ENCODE measurements around the gene SSH3. TPM values are rescaled to one million over a fixed set of nuclear protein-coding genes. Genes with fewer than 3 reads are reported as not detected.
A peak's percentile ranks its signal among the peaks of the same experiment; 100 is the strongest.
"Not testable (repeated sequence)": the region's sequence is repeated elsewhere in the genome, so short reads cannot be mapped to it uniquely, and the experiment has no call there.

The SSH3 gene
- polyA plus RNA-seq, 1 donor from 2014 or later = 0.89 TPM

DNA sequence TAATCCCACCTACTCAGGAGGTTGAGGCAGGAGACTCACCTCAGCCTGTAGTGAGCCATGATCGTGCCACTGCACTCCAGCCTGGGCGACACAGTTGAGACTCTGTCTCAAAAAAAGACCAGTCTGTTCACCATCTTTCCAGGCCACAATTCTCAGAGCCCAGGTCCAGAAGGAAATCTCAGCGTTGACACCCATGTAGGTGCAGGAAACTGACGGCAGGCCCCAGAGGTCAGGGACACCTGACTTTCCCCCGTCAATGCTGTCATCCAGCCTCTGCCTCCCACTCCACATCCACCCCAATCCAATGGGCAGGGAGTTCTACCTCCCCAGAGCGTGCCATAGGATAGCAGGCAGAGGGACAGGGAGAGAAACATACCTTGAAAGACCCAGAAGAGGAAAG, 42.9 kb upstream of the SSH3 start:
- H3K27me3 ChIP-seq (ENCODE audit: insufficient read depth, low read depth, low read length) = no peaks in the 10 kb centered on the region
- H3K9me3 ChIP-seq (ENCODE audit: low read length) = no peaks in the 10 kb centered on the region
- no peaks in the 10 kb centered on the region for H3F3A ChIP-seq (ENCODE audit: insufficient read depth, low read length, poor library complexity, severe bottlenecking)
- TF ChIP-seq RAD21 (conservative IDR thresholded peaks at IDR 0.05) (no peak), TAF1 (IDR thresholded peaks at IDR 0.05; ENCODE audit: low read depth) (no peak), CTCF (IDR thresholded peaks at IDR 0.05; ENCODE audit: poor library complexity, severe bottlenecking) (no peak), SMC3 (conservative IDR thresholded peaks at IDR 0.05; ENCODE audit: poor library complexity) (no peak), EP300 (conservative IDR thresholded peaks at IDR 0.05; ENCODE audit: poor library complexity, severe bottlenecking) (no peak), EZH2 (IDR thresholded peaks at IDR 0.05; ENCODE audit: borderline replicate concordance, insufficient read depth, low read length, poor library complexity, severe bottlenecking) (no peak), MXI1 (conservative IDR thresholded peaks at IDR 0.05; ENCODE audit: poor library complexity, severe bottlenecking) (no peak), POLR2AphosphoS5 (IDR thresholded peaks at IDR 0.05) (no peak)
- TF ChIP-seq, protein P1, sequence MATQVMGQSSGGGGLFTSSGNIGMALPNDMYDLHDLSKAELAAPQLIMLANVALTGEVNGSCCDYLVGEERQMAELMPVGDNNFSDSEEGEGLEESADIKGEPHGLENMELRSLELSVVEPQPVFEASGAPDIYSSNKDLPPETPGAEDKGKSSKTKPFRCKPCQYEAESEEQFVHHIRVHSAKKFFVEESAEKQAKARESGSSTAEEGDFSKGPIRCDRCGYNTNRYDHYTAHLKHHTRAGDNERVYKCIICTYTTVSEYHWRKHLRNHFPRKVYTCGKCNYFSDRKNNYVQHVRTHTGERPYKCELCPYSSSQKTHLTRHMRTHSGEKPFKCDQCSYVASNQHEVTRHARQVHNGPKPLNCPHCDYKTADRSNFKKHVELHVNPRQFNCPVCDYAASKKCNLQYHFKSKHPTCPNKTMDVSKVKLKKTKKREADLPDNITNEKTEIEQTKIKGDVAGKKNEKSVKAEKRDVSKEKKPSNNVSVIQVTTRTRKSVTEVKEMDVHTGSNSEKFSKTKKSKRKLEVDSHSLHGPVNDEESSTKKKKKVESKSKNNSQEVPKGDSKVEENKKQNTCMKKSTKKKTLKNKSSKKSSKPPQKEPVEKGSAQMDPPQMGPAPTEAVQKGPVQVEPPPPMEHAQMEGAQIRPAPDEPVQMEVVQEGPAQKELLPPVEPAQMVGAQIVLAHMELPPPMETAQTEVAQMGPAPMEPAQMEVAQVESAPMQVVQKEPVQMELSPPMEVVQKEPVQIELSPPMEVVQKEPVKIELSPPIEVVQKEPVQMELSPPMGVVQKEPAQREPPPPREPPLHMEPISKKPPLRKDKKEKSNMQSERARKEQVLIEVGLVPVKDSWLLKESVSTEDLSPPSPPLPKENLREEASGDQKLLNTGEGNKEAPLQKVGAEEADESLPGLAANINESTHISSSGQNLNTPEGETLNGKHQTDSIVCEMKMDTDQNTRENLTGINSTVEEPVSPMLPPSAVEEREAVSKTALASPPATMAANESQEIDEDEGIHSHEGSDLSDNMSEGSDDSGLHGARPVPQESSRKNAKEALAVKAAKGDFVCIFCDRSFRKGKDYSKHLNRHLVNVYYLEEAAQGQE (IDR thresholded peaks at IDR 0.05; ENCODE audit: borderline replicate concordance) = no peak
- H3K27ac ChIP-seq (ENCODE audit: low read length) = no peak overlapping the region
- H2AFZ ChIP-seq (ENCODE audit: low read depth, low read length) = no peak overlapping the region
- H3K4me3 ChIP-seq (ENCODE audit: low read length) = no peak overlapping the region
- no peaks in the 10 kb centered on the region for H4K20me1 ChIP-seq (ENCODE audit: insufficient read depth)
- no peaks in the 10 kb centered on the region for H3K79me2 ChIP-seq (replicated peaks; ENCODE audit: insufficient read depth, low read length)
- H3K4me2 ChIP-seq (ENCODE audit: low read length) = no peak overlapping the region
- H3K9me2 ChIP-seq (ENCODE audit: insufficient read depth, low read length) = no peaks in the 10 kb centered on the region
- H3K36me3 ChIP-seq (ENCODE audit: insufficient read depth, low read length) = peaks cover 8% of the 10 kb centered on the region
- no peak overlapping the region for H3K9ac ChIP-seq (ENCODE audit: low read length)

GRCh38 chr11:67260885-67261639, 42.3 kb upstream of the SSH3 start:
- H4K20me1 ChIP-seq (ENCODE audit: insufficient read depth); H3K27ac ChIP-seq (ENCODE audit: low read length); H3F3A ChIP-seq (ENCODE audit: insufficient read depth, low read length, poor library complexity, severe bottlenecking); H3K4me2 ChIP-seq (ENCODE audit: low read length); H3K36me3 ChIP-seq (ENCODE audit: insufficient read depth, low read length); H3K79me2 ChIP-seq (replicated peaks; ENCODE audit: insufficient read depth, low read length); H3K9me2 ChIP-seq (ENCODE audit: insufficient read depth, low read length); H3K27me3 ChIP-seq (ENCODE audit: insufficient read depth, low read depth, low read length); H3K9ac ChIP-seq (ENCODE audit: low read length); H3K9me3 ChIP-seq (ENCODE audit: low read length); H2AFZ ChIP-seq (ENCODE audit: low read depth, low read length): not testable (repeated sequence)
- peak overlapping the region; percentile 57 for H3K4me3 ChIP-seq (ENCODE audit: low read length)

Measured in neural cell (in vitro differentiated cells).